Activated gamma-delta T cell treated with Interleukin-2 at 50 U/mL for 16 hours (primary cell): ENCODE data around the gene PCBP3.
A peak's percentile ranks its signal among the peaks of the same experiment; 100 is the strongest.
"Not testable (repeated sequence)": the region's sequence is repeated elsewhere in the genome, so short reads cannot be mapped to it uniquely, and the experiment has no call there.

Source experiments
- DNase-seq: peaks from one replicate; pipeline ENCODE4 v3.0.0-alpha.2; 2020

The PCBP3 gene

GRCh38 chr21:45883090-45883489 is 239.6 kb downstream of the PCBP3 start:
- DNase-seq, result no peak

- DNase-seq, result no peak
Measured at GRCh38 chr21:45885597-45885929, 242.0 kb downstream of the PCBP3 start.

GRCh38 chr21:45885930-45886601 is 242.5 kb downstream of the PCBP3 start:
- peak; percentile 68 for DNase-seq

GRCh38 chr21:45886610-45887026 is 243.1 kb downstream of the PCBP3 start:
- peak; percentile 26 for DNase-seq

GRCh38 chr21:45887120-45887611 is 243.6 kb downstream of the PCBP3 start:
- DNase-seq, result no peak

- no peak for DNase-seq
Measured at GRCh38 chr21:45887788-45888187, 244.3 kb downstream of the PCBP3 start.

- no peak for DNase-seq
Measured at GRCh38 chr21:45888386-45889009, 245.0 kb downstream of the PCBP3 start.

GRCh38 chr21:45889256-45889655 is 245.7 kb downstream of the PCBP3 start:
- no peak for DNase-seq

GRCh38 chr21:45889961-45890360 is 246.4 kb downstream of the PCBP3 start:
- DNase-seq, result no peak

- DNase-seq, result no peak
Measured at GRCh38 chr21:45891388-45892155, 248.0 kb downstream of the PCBP3 start.

GRCh38 chr21:45892156-45892915 is 248.8 kb downstream of the PCBP3 start:
- peak; percentile 20 for DNase-seq

GRCh38 chr21:45892916-45893739 is 249.6 kb downstream of the PCBP3 start:
- no peak for DNase-seq

GRCh38 chr21:45893740-45894449 is 250.4 kb downstream of the PCBP3 start:
- no peak for DNase-seq

- no peak for DNase-seq
Measured at GRCh38 chr21:45894450-45894825, 250.9 kb downstream of the PCBP3 start.

- DNase-seq, result no peak
Measured at GRCh38 chr21:45894906-45895777, 251.6 kb downstream of the PCBP3 start.

GRCh38 chr21:45895778-45896370 is 252.3 kb downstream of the PCBP3 start:
- no peak for DNase-seq

- DNase-seq, result not testable (repeated sequence)
Measured at GRCh38 chr21:45896431-45896830, 252.9 kb downstream of the PCBP3 start.

- DNase-seq, result no peak
Measured at GRCh38 chr21:45897191-45898027, 253.9 kb downstream of the PCBP3 start.

GRCh38 chr21:45898028-45898350 is 254.5 kb downstream of the PCBP3 start:
- DNase-seq, result no peak
